HG03108 (cell line): ENCODE results near the gene KAT2B.
A peak's percentile ranks its signal among the peaks of the same experiment; 100 is the strongest.
"Not testable (repeated sequence)": the region's sequence is repeated elsewhere in the genome, so short reads cannot be mapped to it uniquely, and the experiment has no call there.

Experiments used
- ATAC-seq: cut with Tn5 transposase; IDR thresholded peaks from one replicate; pipeline ENCODE4 v1.9.1; 2021; ENCODE audit warnings: moderate library complexity; ENCODE audit not compliant: unreplicated experiment

KAT2B gene

DNA sequence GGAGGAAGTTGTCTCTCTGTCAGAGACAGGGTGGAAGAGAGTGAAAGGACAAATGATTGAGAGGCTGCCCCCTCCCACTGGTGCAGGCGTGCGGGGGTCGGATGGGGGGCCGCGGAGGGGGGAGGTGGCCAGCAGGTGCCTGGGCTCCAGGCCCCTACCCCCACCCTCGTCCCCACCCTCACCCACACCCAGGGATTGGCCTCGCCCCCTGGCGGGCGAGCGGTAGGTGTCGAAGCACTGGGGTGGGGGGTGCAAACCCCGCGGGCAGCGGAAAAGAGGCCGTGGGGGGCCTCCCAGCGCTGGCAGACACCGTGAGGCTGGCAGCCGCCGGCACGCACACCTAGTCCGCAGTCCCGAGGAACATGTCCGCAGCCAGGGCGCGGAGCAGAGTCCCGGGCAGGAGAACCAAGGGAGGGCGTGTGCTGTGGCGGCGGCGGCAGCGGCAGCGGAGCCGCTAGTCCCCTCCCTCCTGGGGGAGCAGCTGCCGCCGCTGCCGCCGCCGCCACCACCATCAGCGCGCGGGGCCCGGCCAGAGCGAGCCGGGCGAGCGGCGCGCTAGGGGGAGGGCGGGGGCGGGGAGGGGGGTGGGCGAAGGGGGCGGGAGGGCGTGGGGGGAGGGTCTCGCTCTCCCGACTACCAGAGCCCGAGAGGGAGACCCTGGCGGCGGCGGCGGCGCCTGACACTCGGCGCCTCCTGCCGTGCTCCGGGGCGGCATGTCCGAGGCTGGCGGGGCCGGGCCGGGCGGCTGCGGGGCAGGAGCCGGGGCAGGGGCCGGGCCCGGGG lies at the start of gene KAT2B:
TSS of gene KAT2B (plus strand) at position 682 of the 783 bp plus-strand sequence. CDS start at position 714, 32 bp downstream.
- peak; percentile 51 for ATAC-seq

DNA sequence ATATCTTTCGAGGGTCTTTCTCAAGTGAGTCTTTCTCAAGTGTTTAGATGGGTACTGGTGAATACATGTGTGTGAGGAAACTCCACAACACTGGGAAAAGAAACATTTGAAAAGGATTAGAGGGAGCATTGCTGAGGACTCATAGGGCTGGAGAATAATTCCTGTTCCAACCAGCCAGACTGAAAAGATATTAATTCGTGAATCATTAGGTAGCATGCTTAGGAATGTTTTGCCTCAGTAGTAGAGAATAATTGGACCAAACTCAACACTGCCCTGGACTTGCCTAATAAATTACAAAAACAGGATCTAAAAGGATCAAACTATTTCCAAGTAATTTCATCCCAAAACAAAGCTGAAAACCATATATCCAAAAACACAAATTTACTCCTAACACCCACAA lies 45.5 kb upstream of the KAT2B start:
- ATAC-seq, result no peak

DNA sequence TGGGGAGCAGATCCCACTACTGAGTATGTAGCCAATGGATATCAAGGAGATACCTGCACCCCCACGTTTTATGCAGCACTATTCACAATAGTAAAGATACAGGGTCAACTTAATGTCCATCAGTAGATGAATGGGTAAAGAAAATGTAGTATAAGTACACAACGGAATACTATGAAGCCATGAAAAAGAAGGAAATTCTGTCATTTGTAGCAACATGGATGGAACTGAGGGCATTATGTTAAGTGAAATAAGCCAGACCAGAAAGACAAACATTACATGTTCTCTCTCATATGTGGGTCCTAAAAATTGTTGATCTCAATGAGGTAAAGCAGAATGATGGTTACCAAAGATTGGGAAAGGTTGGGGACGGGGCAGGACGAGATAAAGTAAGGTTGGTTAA lies 42.7 kb upstream of the KAT2B start:
- no peak for ATAC-seq

DNA sequence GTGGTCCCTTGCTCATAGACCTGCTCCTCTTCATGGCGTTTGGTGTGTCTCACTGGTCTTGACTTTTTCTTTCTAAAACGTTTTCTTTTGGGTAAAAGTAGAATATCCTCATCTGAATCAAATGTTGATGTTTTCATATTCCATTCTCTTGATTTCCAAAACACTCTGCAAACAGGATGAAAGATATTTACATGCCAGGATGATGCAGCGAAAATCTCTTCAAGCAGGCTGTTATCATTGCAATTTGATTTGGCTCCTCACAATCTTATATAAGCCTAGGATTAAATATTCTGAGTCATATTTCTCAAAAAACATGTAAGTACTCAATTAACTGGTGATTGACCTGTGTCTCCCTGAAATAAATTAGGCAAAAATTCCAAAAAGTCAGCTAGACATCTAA lies 38.3 kb upstream of the KAT2B start:
- ATAC-seq, result no peak

DNA sequence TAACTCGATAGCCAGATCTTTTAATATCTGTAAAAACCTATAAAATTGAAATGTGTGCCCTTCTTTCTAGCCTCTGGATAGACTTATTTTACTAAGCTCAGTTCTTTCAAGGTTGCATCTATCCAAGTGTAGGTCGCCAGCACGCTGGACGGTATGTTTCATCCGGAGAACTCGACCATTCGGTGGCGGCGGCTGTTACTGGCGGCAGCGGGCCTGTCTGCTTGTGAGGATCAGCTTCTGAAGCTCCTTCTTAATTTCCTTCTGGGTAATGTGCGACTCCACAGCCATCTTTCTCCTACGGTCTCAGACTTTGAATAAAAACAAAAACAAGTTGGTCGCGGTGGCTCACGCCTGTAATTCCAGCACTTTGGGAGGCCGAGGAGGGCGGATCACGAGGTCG lies 32.3 kb upstream of the KAT2B start:
- ATAC-seq, result no peak

DNA sequence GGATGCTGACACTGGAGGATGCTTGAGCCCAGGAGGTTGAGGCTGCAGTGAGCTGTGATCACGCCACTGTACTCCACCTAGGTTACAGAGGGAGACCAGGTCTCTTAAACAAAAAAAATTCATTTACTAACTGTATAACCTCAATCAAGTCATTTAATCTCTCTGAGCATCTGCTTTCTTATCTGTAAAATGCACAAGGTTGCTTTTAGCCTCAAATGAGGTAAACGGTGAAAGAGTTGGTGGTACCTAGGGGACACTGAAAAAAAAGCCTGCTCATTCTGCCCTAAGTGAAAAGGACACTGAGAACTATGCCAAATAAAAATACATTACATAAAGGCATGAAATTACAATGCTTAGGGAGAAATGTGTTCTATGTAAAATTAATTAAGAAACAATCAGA lies 31.6 kb upstream of the KAT2B start:
- ATAC-seq, result no peak

DNA sequence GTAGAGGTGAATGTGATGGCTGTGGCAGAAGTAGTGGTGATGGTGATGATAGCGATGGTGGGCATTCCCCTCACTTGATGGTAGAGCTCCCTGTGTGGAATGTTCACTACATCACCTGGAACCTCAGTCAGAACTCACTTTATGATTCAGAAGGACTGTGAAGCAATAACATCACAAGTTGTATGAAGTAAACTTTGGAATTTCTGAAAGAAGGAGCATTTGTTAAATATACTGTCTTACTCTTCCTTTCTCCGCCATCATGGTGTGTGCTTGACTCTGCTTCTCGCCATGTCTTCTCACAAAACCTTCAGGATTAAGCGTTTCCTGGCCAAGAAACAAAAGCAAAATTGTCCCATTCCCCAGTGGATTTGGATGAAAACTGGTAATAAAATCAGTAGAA lies 28.1 kb upstream of the KAT2B start, which contains the start of gene PP2D1:
TSS of gene PP2D1 (minus strand) at position 101 of the 400 bp plus-strand sequence. CDS start 192 bp downstream, outside the sequence.
- ATAC-seq, result no peak

DNA sequence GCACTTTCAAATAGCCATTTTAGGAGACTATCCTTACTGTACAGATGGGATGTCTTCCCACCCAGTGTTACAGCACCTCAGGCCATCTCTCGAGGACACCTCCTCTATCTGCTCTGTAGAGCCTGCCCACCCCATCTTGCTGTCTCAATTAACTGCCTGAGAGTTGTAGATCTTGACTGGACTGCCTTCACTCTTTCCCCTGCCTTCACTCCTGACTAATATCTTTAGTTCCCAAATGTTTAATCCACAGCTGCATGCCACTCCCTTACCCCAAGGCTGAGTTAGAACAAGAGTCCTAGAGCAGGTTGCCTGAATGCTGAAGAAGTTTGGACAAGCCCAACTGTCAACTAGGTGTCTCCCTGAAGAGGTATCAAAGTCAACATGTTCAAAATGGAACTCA lies 26.9 kb upstream of the KAT2B start:
- ATAC-seq, result no peak

DNA sequence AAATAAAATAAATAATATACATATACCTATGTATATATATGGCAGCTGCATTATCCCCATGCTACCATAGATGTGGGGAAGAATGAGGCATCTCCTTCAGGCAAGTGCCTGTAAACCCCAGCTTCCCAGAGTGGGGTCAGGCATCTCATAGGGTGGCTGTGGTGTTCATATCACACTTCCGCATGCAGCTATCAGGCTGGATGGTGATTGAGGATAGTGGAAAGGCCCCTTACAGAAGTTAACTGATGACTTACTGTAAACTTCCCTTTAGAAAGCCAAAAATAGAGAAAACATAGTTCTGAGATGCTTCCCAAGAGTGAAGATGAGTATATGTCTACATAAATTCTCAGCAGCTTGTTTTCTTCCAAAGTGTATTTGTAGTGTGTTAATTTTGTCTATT lies 24.7 kb upstream of the KAT2B start:
- ATAC-seq, result no peak

DNA sequence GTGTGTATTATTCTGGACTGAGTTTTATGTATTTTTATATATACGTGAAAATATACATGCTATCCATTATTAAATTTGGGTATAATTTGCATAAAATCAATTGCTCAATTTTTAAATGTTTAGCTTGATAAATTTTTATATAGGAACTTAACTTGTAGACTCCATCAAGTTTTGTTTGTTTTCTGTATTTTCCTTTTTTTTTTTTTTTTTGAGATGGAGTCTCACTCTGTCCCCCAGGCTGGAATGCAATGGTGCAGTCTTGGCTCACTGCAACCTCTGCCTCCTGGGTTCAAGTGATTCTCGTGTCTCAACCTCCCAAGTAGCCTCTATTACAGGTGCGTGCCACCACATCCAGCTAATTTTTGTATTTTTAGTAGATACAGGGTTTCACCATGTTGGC lies 24.2 kb upstream of the KAT2B start:
- not testable (repeated sequence) for ATAC-seq

DNA sequence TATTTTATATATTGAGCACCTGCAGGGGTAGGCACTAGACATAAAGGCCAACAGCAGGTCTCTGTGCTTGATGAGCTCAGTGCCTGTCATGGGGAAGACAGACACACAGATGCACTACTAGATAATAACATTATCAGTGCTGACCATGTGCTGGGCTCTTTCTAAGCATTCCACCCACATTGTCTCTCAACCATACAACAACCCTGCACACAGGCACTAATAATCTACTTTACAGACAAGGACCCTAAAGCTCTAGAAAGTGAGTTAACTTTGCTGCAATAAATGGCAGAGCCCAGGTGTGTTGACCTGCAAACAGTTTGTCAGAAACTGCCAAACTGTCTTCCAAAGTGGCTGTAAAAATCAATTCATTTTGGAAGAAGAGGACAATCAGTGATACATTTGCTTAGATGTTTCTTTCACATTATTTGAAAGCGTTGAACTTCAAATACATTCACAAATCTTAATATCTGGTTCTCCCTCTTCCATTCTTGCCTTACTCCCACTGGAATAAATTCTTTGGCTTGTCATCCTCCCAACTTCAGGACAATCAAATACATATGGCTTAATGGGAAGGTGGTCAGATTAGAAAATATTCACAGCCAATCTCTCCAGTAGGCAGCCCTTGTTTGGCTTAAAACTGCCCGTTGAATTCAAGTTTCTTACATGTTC lies 17.2 kb upstream of the KAT2B start:
- no peak for ATAC-seq

DNA sequence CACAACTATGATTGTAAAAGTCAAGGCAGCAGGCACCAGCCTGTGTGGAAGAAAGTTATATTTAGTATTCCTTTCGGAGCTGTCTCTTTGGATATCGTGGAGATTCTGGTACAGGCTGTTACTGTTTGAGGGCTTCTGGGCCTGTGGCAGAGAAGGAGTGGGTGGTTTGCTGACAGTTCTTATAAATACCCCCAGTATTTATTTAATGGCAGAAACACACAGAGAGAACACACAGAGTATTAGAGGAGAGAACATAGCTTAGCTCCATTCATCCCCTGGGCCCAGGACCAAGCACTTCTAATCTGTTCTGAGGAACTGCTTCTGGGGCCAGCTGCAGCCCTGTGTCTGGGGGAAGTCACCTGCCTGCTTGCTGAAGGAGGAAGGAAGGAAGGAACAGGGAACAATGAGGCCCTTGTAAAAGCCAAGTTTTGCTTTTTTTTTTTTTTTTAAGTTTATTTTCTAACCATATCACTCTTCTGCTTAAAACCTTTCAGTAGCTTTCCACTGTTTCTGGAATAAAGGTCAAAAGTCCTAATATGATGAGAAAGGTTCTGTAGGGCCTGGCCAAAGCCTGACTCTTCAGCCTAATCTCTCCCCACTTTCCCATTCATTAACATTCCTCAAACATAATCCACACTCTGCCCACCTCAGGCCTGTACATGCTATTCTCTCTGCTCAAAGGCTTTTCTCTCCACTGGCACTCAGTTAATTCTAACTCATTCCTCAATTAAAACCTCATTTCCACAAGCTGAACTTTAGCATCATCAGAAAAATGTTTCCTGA lies 16.4 kb upstream of the KAT2B start:
- ATAC-seq, result no peak

DNA sequence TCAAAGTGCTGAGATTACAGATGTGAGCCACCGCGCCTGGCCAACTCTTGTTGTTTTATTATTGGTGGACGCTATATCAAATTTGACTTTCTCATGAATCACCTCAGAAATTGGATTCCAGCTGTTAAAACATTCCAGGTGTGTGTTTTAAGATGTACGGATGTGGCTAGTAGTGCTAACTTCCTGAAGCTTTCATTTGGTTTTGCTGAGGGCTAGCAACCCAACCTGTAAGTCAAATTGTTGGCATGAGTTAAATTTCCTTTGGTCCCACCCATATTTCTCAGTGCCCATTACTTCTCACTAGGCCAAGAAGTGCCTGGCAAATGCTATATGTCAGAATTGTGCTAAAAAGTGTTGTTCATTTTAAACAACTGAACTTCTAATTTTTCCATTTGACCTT lies 13.1 kb upstream of the KAT2B start:
- ATAC-seq, result no peak

DNA sequence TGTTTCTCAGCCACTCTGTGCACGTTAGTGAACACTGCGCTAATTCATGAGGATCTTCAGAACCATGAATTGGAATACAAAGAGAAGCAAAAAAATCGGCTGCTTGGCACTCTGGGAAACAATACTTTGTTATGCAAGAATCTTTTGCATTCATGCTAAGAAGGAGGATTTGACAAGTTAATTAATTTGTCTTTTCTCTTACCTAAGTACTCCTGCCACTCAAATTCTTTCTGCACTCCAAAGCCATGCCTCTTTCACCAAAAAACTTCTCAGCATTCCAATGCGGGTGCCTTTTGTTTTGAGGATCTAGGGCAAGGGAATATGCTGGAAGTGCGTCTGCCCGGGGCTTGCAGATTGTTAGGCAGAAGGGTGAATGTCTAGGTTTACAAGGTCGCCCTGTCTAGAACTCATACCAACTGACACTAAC lies 11.3 kb upstream of the KAT2B start:
- no peak for ATAC-seq

DNA sequence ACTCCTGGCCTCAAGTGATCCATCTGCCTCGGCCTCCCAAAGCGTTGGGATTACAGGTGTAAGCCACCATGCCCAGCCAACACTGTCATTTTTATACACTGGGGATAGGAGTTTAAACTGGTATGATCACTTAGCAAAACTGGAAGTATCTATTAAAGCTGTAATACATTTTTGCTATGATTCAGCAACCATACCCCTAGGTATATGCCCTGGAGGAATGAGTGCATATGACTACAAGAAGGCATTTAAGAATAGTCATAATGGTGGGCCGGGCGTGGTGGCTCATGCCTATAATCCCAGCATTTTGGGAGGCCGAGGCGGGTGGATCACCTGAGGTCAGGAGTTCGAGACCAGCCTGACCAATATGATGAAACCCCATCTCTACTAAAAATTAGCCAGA lies 8.3 kb upstream of the KAT2B start:
- not testable (repeated sequence) for ATAC-seq

DNA sequence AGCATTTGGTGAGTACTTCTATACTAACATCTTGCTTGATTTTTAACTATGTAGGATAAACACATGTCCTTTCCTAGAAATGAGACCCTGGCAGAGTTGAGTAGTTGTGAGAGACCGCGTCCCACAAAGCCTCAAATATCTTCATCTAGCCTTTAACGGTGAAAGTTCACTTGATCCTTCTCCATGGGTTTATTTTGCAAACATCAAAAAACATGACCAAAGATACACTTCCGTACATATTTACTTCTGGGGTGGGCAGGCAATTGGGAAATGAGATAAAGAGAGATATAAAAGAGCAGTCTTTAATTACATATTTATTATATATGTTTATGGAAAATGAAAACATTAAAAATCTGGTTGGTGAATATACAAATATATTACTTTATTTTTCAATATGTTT lies 5.2 kb upstream of the KAT2B start:
- no peak for ATAC-seq

DNA sequence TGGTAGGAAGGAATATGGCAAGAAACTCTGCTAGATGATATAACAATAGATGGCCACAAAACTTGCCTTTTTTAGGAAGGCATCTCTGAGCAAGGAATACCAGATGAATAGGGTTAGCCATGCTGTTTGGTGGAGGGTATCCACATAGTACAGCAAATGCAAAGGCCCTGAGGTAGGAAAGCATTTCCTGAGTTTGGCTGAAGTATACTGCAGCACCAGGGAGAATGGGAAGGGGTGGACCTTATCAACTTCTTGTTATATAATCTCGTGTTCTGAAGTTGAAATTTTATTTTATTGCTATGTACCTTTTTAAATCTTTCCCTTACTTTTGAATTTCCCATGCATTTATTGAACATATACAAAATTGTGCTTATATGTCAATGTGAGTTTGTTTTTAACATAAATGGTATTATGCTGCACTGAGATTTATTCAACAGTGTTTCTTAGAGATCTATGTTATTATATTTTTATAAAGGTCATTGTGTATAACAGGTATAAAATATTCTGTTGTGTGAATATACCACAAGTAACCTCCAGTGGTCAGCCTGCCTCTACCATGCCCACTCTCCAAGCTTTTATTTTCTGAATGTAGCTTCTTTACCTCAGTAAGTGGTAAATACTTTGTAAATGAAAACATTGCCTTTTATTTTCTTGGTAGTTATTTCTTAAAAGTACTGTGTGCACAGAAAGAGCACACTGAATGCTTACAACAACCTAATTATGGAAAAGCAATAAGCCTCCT lies 2.8 kb upstream of the KAT2B start:
- no peak for ATAC-seq

DNA sequence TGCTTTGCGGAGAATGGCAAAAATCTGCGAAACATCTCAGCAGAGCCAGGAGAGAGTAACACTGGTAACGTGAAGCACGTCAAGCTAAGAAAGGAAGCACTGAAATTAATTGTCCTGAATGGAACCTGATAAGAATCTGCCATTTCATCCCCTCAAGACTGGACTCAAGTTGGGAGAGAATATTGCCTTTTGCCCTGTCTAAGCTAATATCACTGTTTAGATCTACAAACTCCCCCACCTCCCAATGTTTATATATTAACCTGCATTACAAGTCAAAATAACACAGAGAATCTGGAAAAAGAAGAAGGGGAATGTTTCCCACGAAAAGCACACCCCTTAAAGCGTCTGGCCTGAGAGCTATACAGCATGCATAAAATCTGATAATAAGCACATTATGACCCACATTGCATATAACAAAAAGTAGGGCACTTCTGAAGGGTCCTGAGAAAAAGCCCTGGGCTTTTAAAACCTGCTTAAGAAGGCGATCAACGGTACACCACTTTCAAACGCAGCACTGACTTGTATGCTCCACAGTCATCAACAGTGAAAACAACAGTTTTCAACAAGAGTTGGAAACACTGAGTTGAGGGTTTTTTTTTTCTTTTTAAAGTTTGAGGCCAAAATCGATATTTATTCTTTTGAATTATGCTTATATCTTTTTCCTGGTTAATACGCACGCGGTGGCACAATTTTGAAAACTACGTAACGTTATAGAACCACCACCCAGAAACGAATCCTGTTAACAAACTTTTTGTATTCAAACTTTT lies 1.4 kb upstream of the KAT2B start:
- ATAC-seq, result no peak

DNA sequence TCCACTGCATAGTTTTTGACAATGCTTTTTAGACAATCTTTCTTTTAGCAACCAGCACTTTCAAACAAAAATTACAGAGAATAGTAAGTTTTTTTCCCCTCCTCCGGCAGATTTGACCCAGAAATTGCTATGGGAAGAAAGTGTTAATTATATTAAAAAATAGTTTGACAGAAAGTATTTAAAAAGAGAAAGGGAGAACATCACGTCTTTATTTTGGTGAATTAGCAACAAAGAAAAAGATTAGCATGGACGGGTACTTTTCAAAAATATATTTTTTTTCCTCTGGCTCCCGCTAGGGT lies 831 bp upstream of the KAT2B start:
- ATAC-seq, result no peak

DNA sequence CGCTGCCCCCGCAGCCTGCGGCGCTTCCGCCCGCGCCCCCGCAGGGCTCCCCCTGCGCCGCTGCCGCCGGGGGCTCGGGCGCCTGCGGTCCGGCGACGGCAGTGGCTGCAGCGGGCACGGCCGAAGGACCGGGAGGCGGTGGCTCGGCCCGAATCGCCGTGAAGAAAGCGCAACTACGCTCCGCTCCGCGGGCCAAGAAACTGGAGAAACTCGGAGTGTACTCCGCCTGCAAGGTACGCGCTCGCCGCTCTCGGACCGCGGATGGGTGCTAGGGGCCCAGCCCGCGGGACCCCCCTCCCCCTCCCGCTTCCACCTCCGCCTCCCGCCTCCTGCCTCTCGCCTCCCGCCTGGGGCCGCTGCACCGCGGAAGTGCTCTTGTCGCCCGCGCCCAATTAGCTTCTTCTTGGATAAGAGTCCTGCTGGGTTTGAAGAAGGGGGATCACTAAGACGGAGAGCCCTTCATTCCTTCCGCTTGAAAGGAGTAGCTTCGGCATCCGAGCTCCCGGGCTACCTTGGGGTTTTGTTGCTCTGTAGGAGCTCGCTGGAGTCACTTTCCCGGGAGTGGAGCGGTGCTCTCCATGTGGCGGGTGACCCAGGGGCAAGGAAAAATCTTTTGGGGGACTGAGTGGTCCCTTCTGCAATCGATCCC lies 426 bp downstream of the KAT2B start:
- peak; percentile 33 for ATAC-seq
